Measurements from ENCODE around the gene KIAA1614.

KIAA1614 gene

DNA sequence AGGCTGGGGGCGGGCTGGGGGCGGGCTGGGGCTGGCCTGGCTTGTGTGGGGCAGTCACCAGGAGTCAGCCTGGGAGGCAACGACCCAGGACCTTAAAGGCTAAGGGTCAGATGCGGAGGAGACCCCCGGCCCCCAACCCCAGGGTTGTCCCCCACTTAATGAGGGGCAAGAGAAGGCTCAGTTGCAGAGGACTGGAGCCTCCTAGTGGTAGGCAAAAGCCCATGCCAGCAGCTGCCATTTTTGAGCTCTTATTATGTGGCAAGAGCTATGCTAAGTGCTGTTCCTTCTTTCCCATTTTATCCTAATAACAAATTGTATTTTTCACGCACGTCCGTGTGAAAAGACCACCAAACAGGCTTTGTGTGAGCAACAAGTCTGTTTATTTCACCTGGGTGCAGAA, 8.0 kb downstream of the KIAA1614 start:
- peak; percentile 17 for DNase-seq
- in situ Hi-C loops (cut with HindIII; ENCODE audit: low pct_ligation_motif_present, low pct_unique_long_range_greater_than_20kb, low sequenced_read_pairs): loop anchor here (25.0 kb wide), 1 partner anchor 242 kb away; no protein-coding TSS in a partner anchor

GRCh38 chr1:180921386-180921785, 8.7 kb downstream of the KIAA1614 start:
- no peak for DNase-seq
- in situ Hi-C loops (cut with HindIII; ENCODE audit: low pct_ligation_motif_present, low pct_unique_long_range_greater_than_20kb, low sequenced_read_pairs): loop anchor here (25.0 kb wide), 1 partner anchor 241 kb away; no protein-coding TSS in a partner anchor

DNA sequence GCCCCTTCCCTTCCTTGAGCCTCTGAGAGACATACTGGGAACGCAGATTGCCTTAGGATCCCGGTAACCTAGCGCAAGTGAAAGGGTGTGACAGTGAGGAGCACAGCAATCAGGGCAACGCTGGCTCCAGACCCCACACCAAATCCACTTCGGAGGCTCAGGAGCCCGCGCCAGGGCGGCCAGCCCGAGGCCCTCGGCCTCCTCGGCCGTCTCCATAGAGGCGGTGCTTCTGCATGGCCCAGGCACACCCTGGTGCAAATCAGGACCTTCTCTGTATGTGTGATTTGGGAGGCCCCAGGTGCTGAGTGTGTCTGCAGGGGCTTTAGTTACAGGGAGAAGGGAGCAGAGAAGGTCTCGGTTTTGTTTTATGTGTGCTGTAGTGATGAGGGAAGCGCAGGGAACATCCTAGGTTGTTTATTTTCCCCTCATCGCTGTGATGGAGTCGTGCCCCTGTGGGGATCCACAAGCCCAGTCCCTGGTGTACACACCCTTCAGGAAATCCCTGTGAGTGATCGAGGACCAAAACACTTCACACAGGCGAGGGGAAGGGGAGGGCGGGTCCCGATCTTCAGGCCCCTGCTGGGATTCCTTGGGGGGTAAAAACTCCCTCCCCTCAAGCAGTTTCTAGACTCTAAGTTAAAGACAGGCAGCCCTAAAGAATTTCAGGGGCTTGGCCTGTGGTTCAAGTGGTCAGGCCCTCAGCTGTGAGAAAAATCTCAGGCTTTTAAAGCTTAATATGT, 9.4 kb downstream of the KIAA1614 start:
- DNase-seq: no peak
- in situ Hi-C loops (cut with HindIII; ENCODE audit: low pct_ligation_motif_present, low pct_unique_long_range_greater_than_20kb, low sequenced_read_pairs): loop anchor here (25.0 kb wide), 1 partner anchor 240 kb away; no protein-coding TSS in a partner anchor

- no peak for DNase-seq
- in situ Hi-C loops (cut with HindIII; ENCODE audit: low pct_ligation_motif_present, low pct_unique_long_range_greater_than_20kb, low sequenced_read_pairs): loop anchor here (25.0 kb wide), 1 partner anchor 240 kb away; no protein-coding TSS in a partner anchor
These were observed 9.9 kb downstream of the KIAA1614 start for GRCh38 chr1:180922631-180923015.

DNA sequence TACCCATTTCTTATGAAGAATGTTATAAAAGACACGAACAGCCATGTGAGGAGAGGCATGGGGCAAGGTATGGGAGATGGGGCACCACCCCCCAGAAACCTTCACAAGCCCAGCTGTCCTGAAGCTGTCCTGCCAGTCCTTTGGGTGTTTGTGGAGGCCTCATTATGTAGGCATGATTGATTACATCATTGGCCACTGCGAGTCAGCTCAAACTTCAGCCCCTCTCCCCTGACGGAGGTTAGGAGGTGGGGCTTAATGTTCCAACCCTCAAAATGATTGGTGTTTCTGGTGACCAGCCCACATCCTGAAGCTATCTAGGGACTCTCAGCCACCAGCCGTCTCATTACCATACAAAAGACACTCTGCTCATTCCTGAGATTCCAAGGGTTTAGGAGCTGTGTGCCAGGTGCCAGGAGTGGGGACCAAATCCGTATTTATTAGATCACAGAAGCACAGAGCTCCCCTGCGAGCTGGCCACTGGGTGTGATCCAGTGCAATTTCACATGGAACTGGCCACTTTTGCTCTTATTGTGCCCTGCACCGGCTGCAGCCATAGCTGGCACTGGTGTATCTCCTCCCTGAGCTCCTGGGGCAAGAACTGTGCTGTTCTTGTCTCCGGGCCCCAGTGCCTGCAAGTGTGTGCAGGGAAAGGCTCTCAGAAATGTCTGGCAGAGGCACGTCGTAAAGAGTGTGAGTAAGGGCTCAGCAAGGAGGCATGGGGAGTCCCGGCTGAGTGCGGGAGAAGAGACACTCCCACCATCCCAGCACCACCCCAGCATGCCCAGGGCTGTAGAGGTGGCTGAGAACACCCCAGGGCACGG, 10.5 kb downstream of the KIAA1614 start:
- in situ Hi-C loops (cut with HindIII; ENCODE audit: low pct_ligation_motif_present, low pct_unique_long_range_greater_than_20kb, low sequenced_read_pairs): loop anchor here (25.0 kb wide), 1 partner anchor 239 kb away; no protein-coding TSS in a partner anchor
- peak; percentile 40 for DNase-seq

- in situ Hi-C loops (cut with HindIII; ENCODE audit: low pct_ligation_motif_present, low pct_unique_long_range_greater_than_20kb, low sequenced_read_pairs): loop anchor here (25.0 kb wide), 1 partner anchor 238 kb away; no protein-coding TSS in a partner anchor
- DNase-seq: no peak
These were observed 11.2 kb downstream of the KIAA1614 start for GRCh38 chr1:180923887-180924286.

DNA sequence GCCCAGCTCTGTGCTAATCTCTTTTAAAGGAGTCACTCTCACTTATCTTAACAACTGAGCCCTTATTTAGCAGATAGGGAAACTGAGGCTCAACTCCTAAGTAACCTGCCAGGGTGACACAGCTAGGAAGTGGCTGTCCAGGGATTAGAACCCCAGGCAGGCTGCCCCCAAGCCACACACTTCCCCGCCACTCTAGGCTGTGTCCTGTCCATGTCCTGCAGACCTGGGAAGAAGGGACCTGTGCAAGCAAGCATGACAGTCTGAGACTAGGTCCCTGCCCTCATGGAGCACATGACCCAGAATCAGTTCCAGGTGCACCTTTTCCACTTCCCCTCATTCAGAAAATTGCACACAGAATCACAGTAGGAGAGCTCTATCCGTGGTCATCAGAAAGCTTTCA, 12.2 kb downstream of the KIAA1614 start:
- in situ Hi-C loops (cut with HindIII; ENCODE audit: low pct_ligation_motif_present, low pct_unique_long_range_greater_than_20kb, low sequenced_read_pairs): loop anchor here (25.0 kb wide), 1 partner anchor 237 kb away; no protein-coding TSS in a partner anchor
- DNase-seq: no peak

DNA sequence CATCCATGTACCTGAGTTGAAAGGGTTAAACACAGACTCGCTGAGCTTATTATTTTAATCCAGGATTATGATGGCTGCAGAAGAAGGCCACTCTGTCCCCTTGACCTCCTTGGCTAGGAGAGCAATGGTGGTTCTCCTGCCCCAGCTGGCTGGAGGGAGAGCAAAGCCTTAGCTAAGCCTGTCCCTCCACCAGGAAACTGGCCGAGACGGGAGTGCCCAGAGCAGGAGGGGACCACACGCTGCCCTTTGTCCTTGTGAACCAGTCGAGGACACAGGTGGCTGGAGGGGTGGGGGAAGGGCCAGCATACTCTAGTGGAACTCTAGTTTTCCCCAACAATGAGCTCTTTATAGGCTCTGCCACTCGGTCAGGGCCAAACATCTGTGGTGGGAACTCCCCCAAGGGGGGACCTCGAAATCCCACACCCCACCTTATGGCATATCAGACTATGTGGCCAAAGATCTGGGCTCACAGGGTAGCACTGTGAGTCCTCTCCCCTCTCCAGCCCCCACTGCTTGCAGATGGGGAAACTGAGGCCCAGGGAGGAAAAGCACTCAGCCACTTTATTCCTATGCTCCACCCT, 12.9 kb downstream of the KIAA1614 start:
- in situ Hi-C loops (cut with HindIII; ENCODE audit: low pct_ligation_motif_present, low pct_unique_long_range_greater_than_20kb, low sequenced_read_pairs): no loop called here
- DNase-seq: no peak

GRCh38 chr1:180926164-180926981, 13.7 kb downstream of the KIAA1614 start:
- DNase-seq: no peak
- in situ Hi-C loops (cut with HindIII; ENCODE audit: low pct_ligation_motif_present, low pct_unique_long_range_greater_than_20kb, low sequenced_read_pairs): no loop called here

GRCh38 chr1:180927348-180927747, 14.7 kb downstream of the KIAA1614 start:
- no peak for DNase-seq
- in situ Hi-C loops (cut with HindIII; ENCODE audit: low pct_ligation_motif_present, low pct_unique_long_range_greater_than_20kb, low sequenced_read_pairs): no loop called here

DNA sequence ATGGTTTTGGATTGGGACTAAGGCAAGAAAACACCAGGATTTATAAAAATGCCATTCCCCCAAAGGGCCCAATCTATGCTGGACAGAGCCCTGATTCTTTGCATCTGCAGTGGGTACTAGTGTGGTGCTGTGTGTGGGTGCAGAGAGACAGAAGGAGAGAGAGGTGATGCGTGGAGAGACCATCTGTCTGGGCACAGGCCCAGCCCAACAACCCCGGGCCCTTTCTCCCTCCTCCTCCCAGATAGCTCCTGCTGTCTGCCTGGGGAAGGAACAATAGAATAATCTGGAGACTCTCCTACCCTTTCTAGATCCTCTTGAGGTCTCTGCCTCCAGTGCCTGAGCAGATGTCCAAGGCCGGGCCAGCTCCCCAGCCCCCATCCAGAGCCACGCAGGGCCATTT, 15.1 kb downstream of the KIAA1614 start:
- in situ Hi-C loops (cut with HindIII; ENCODE audit: low pct_ligation_motif_present, low pct_unique_long_range_greater_than_20kb, low sequenced_read_pairs): no loop called here
- no peak for DNase-seq

- in situ Hi-C loops (cut with HindIII; ENCODE audit: low pct_ligation_motif_present, low pct_unique_long_range_greater_than_20kb, low sequenced_read_pairs): no loop called here
These were observed 15.9 kb downstream of the KIAA1614 start for GRCh38 chr1:180928331-180929230.

GRCh38 chr1:180929389-180929788, 16.7 kb downstream of the KIAA1614 start:
- in situ Hi-C loops (cut with HindIII; ENCODE audit: low pct_ligation_motif_present, low pct_unique_long_range_greater_than_20kb, low sequenced_read_pairs): no loop called here
- DNase-seq: no peak

More at GRCh38 chr1:180928331-180929230, 15.9 kb downstream of the KIAA1614 start:
- no peak for DNase-seq

DNA sequence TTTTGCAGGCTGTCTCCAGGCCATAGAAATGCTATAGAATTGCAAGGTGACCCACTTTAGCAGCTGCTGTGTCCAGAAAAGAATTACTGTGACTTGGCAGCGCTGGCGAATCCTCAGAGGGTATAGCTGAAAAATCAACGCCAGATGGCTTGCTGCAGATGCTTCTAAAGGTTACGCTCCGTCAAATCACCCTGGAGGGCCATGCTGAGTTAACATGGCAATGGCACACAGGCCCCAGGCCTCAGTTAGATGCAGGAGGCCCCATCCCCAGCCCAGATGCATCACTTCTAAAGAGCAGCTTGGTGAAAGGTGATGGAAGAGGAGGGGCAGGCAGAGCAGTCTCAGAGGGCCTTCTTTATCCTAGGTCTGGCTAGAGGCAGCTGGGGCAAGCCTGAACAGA, 18.0 kb downstream of the KIAA1614 start:
- in situ Hi-C loops (cut with HindIII; ENCODE audit: low pct_ligation_motif_present, low pct_unique_long_range_greater_than_20kb, low sequenced_read_pairs): no loop called here
- DNase-seq: no peak

DNA sequence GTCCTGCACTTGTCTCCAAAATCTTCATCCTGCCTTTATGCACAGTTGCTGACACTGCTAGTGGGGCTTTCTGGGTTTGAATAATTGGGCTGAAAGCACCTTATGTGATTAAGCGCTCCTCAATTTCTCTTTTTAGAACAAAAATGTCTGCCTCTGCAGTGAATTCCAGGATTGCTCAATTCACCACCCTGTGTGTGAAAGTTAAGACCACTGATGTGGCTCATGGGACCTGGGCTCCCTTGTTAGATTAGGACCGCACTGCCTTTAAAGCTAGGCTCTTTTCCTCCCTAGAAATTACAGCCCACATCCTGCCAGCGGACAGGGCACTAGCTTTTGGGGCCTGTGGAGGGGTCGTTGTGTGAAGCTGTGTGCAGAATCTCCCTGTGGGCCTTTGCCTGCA, 18.8 kb downstream of the KIAA1614 start:
- no peak for DNase-seq
- in situ Hi-C loops (cut with HindIII; ENCODE audit: low pct_ligation_motif_present, low pct_unique_long_range_greater_than_20kb, low sequenced_read_pairs): no loop called here

GRCh38 chr1:180932378-180932777, 19.7 kb downstream of the KIAA1614 start:
- DNase-seq: no peak
- in situ Hi-C loops (cut with HindIII; ENCODE audit: low pct_ligation_motif_present, low pct_unique_long_range_greater_than_20kb, low sequenced_read_pairs): no loop called here

DNA sequence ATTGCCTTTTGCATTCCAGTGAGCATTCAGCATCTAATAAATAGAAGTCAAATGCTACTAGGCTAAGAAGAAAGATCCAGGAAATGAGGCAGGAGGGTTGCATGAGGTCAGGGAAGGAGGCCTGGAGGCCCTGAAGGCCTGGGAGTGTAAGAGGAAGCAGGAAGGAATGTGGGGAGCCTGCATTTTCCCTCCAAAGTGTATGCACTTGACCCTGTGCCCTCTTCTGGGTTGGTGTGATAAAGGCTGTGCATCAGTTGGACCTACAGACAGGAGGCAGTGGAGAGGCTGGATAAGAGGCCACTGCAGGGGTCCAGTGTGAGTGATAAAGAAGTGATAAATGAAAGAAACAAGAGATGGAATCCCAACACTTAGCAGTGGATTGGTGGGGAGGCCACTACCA, 20.4 kb downstream of the KIAA1614 start:
- in situ Hi-C loops (cut with HindIII; ENCODE audit: low pct_ligation_motif_present, low pct_unique_long_range_greater_than_20kb, low sequenced_read_pairs): no loop called here
- DNase-seq: no peak
